Spinal cord (tissue), 10 donors: ENCODE data around the gene GLO1. TPM values are rescaled to one million over a fixed set of nuclear protein-coding genes. Genes with fewer than 3 reads are reported as not detected.
A peak's percentile ranks its signal among the peaks of the same experiment; 100 is the strongest.

Experiments
- DNase-seq, 6 donors: peaks; one replicate each; pipeline versions ENCODE4 v3.0.0 to v3.0.0-alpha.2; 2013 to 2015; ENCODE audit warnings: low spot score in 6 of 6, low read depth in 4 of 6
- H3K27ac ChIP-seq: one replicate; pipeline ENCODE4 v1.5.1; 2013; ENCODE audit warnings: low read depth, low read length, control low read depth
- H3K27me3 ChIP-seq: one replicate; pipeline ENCODE4 v1.6.1; 2013; ENCODE audit warnings: low read length; ENCODE audit not compliant: control insufficient read depth, insufficient read depth
- H3K36me3 ChIP-seq: one replicate; pipeline ENCODE4 v1.6.1; 2013; ENCODE audit warnings: low read length; ENCODE audit not compliant: control insufficient read depth, insufficient read depth
- H3K4me1 ChIP-seq: one replicate; pipeline ENCODE4 v1.6.1; 2013; ENCODE audit warnings: low read length; ENCODE audit not compliant: control insufficient read depth, insufficient read depth
- H3K4me3 ChIP-seq: one replicate; pipeline ENCODE4 v1.5.1; 2013; ENCODE audit warnings: low read depth, low read length, control low read depth
- H3K9me3 ChIP-seq: one replicate; pipeline ENCODE4 v1.6.1; 2013; ENCODE audit warnings: low read length; ENCODE audit not compliant: control insufficient read depth, insufficient read depth
- WGBS: methylation state at CpG from one replicate; pipeline ENCODE4 v1.1.5; 2013; ENCODE audit warnings: missing lambda C conversion rate; ENCODE audit not compliant: insufficient coverage; 5-methylcytosine and 5-hydroxymethylcytosine counted together
- long read RNA-seq, 4 donors: transcript quantifications; one replicate each; lab custom pipeline, GENCODE V29; 2026
- polyA plus RNA-seq, 2 donors: library from polyadenylated mRNA; unstranded; fragments of 120-200 nt; gene quantifications; one replicate each; pipeline ENCODE4 v1.2.1, GENCODE V29; 2013; ENCODE audit not compliant: insufficient read length in 2 of 2
- total RNA-seq, 2 donors: library from RNA; depleted of rRNA in 1 of 2; stranded (reverse); fragments of 120-200 nt in 1 of 2; fragments of >200 nt in 1 of 2; gene quantifications; one replicate each; pipeline versions ENCODE4 v1.2.3 to v1.2.4, GENCODE V29; 2013 to 2014
- donor health status: healthy.

The GLO1 gene
- 100 to 1,000 TPM; 145 to 159 TPM for total RNA-seq
- 100 to 1,000 TPM; 119 to 149 TPM for polyA plus RNA-seq
- long read RNA-seq, donor 1, transcript GLO1-201 (6 exons, 2,012 nt): major isoform, 53 of 64 reads
- long read RNA-seq, donor 1, partial matches to known transcripts: 11 of 64 reads
- long read RNA-seq, donor 1, other reads (novel, unspliced or antisense): 0 of 64 reads
- long read RNA-seq, donor 2, transcript GLO1-201 (6 exons, 2,012 nt): major isoform, 24 of 24 reads
- long read RNA-seq, donor 2, partial matches to known transcripts: 0 of 24 reads
- long read RNA-seq, donor 2, other reads (novel, unspliced or antisense): 0 of 24 reads
- long read RNA-seq, donor 3, transcript GLO1-201 (6 exons, 2,012 nt): major isoform, 26 of 27 reads
- long read RNA-seq, donor 3, partial matches to known transcripts: 0 of 27 reads
- long read RNA-seq, donor 3, other reads (novel, unspliced or antisense): 0 of 27 reads
- long read RNA-seq, donor 4, transcript GLO1-201 (6 exons, 2,012 nt): major isoform, 42 of 50 reads
- long read RNA-seq, donor 4, partial matches to known transcripts: 6 of 50 reads
- long read RNA-seq, donor 4, other reads (novel, unspliced or antisense): 0 of 50 reads

DNA sequence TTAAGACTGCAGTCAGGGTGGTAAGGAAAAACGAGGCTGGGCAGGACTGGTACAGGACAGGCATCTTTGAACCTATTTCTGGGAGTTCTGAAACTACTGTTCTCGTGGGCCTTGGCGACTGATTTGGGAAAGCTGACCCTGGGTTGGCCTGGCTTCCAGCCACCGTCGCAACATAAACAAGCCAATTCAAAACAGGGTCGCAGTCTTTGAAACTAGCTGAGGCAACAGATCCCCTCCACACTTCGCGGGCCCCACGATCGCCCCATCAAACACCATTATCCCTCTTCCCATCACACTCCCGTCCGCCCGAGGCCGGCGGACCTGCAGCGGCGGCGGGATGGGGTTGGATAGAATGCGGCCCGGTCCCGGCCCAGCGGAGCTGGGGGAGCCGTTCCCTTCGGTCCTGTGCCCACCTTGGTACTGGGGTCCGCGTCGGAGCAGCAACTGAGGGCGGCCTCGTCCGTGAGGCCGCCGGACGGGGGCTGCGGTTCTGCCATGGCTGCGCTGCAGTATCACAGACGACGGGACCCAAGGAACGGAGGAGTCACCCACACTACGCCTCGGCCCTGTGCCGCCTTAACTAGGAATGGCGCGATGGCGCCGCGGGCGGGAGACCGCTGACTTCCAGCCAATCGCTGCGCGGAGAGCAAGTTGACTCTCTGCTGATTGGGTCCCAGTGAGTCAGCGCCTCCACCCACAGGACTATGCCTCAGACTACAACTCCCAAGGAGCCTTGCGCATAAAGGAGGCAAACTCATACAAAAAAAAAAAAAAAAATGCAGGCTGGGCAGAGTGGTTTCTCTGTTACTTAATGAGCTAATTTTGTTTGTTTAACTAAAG is at the start of gene GLO1:
Gene GLO1, minus strand, starts transcription at position 588 of the 840 bp plus-strand sequence. Its CDS starts 91 bp downstream, at position 497.
- H3K27me3 ChIP-seq: no peaks in the 10 kb centered on the region
- H3K4me1 ChIP-seq: peaks cover 9% of the 10 kb centered on the region
- peak within 1 kb of the TSS; percentile 96 for H3K27ac ChIP-seq
- DNase-seq: peak; percentile 93 to 99 (median 96)
- under 1% methylated on average over 44 of the region's 53 CpGs for WGBS
- no peaks in the 10 kb centered on the region for H3K36me3 ChIP-seq
- H3K9me3 ChIP-seq: no peaks in the 10 kb centered on the region
- peak within 1 kb of the TSS; percentile 89 for H3K4me3 ChIP-seq

DNA sequence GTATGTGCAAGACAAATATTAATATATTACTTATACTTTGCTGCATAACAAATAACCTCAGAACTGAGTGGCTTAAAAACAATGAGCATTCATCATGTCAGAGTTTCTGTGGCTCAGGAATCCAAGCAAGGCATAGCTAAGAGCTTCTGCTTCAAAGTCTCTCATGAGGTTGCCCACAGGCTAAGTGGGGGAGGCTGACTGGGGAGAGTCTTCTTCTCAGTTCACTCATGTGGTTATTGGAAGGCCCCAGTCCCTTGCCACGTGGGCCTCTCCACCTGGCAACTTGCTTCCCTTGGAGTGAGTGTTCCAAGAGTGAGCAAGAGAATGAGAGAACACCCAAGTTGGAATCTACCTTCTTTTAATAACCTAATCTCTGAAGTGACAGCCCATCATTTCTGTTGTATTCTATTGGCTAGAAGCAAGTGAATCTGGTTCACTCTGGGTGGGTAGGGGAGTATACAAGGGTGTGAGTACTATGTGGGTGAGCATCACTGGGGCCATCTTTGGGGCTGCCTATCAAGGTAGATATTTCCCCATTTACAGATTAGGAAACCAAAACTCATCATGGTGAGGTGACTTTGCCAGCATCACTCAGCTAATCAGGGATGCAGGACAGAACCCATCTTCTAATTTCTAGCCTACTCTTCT is 48.1 kb upstream of the GLO1 start:
- DNase-seq: no peak
- H3K36me3 ChIP-seq: no peaks in the 10 kb centered on the region
- H3K27ac ChIP-seq: no peak overlapping the region
- H3K9me3 ChIP-seq: no peaks in the 10 kb centered on the region
- H3K27me3 ChIP-seq: no peaks in the 10 kb centered on the region
- H3K4me3 ChIP-seq: no peak overlapping the region
- no peaks in the 10 kb centered on the region for H3K4me1 ChIP-seq
- WGBS: no CpG with 5 or more reads among the region's 1 CpG

DNA sequence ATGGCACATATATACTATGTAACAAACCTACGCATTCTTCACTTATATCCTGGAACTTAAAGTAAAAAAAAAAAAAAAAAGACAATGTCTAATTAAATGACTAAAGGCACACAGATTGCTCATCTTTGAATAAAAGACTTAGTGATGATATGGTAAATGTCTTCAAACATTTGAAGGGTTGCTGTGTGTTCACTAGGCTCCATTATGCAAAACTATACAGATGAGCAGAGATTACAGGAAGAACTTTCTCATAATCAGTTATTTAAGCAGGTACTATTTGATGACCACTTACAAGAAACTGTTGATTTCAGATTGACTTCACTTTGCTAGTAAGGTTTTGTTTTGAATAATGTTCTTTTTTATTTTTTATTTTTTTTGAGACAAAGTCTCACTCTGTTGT is 46.5 kb upstream of the GLO1 start:
- no peak overlapping the region for H3K27ac ChIP-seq
- no CpG with 5 or more reads among the region's 1 CpG for WGBS
- no peak for DNase-seq
- no peaks in the 10 kb centered on the region for H3K36me3 ChIP-seq
- H3K27me3 ChIP-seq: no peaks in the 10 kb centered on the region
- no peaks in the 10 kb centered on the region for H3K9me3 ChIP-seq
- no peak overlapping the region for H3K4me3 ChIP-seq
- H3K4me1 ChIP-seq: no peaks in the 10 kb centered on the region

DNA sequence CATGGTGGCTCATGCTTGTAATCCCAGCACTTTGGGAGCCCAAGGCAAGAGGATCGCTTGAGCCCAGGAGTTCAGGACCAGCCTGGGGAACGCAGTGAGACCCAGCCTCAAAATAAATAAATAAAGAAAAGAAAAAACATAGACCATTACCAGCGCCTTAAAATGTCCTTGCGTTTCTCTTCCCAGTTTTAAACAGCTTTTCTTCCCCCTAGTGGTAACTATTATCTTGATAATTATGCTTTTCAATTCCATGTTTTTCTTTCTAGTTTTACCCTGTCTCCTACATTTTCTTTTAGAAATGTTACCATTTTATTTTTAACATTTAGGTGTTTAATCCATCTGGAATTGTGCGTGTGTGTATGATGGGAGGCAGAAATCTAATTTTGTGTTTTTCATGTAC is 36.6 kb upstream of the GLO1 start:
- no peak for DNase-seq
- no CpG with 5 or more reads among the region's 5 CpGs for WGBS

DNA sequence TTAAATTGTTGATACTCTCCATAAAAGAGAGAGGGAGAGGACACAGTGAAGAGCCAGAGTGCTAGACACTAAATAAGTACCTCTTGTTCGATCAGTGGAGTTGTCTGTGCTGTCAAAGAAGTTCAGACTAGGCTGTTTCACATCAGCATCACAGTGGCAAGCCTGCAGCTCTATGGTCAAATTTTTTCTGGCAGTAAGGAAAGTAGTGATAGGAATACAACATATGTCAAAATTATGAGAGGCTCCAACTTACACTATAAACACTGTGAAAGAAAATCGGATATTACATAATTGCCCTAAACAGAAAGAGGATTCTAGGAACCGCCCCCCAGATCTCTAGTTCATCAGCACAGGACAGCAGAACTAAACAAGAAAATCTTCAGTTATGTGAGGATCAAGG is 35.3 kb upstream of the GLO1 start:
- H3K27me3 ChIP-seq: no peaks in the 10 kb centered on the region
- DNase-seq: no peak
- H3K9me3 ChIP-seq: no peaks in the 10 kb centered on the region
- 86% methylated on average over 1 of the region's 3 CpGs for WGBS
- no peak overlapping the region for H3K4me3 ChIP-seq
- H3K27ac ChIP-seq: no peak overlapping the region
- H3K4me1 ChIP-seq: no peaks in the 10 kb centered on the region
- no peaks in the 10 kb centered on the region for H3K36me3 ChIP-seq

More for the DNA sequence above, 36.6 kb upstream of the GLO1 start:
- no peak overlapping the region for H3K27ac ChIP-seq
- H3K27me3 ChIP-seq: no peaks in the 10 kb centered on the region
- H3K9me3 ChIP-seq: no peaks in the 10 kb centered on the region
- H3K4me1 ChIP-seq: no peaks in the 10 kb centered on the region
- no peaks in the 10 kb centered on the region for H3K36me3 ChIP-seq
- H3K4me3 ChIP-seq: no peak overlapping the region

DNA sequence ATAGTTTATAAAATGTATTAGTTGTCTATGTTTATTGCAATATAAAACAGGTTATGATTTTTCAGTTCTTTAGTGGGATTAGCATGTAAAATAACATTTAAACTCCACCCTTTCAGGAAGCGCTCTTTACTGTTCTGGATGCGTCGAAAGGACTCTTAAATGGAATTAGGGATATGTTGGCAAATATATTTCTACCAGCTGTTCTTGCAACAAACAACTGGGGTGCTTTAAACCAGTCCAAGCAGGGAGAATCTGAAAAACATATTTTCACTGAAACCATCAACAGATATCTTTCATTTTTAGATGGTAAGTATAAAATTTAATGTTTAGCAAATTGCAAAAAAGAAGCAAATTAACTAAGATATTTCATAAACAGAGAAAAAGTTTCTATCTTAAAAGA is 34.0 kb upstream of the GLO1 start:
- Histone ChIP-seq H3K27me3 (no peaks in the 10 kb centered on the region), H3K27ac (no peak overlapping the region), H3K36me3 (no peaks in the 10 kb centered on the region), H3K4me1 (no peaks in the 10 kb centered on the region), H3K9me3 (no peaks in the 10 kb centered on the region), H3K4me3 (no peak overlapping the region)
- peak in 1 of 6 donors; percentile 13 for DNase-seq
- WGBS: no CpG with 5 or more reads among the region's 3 CpGs

DNA sequence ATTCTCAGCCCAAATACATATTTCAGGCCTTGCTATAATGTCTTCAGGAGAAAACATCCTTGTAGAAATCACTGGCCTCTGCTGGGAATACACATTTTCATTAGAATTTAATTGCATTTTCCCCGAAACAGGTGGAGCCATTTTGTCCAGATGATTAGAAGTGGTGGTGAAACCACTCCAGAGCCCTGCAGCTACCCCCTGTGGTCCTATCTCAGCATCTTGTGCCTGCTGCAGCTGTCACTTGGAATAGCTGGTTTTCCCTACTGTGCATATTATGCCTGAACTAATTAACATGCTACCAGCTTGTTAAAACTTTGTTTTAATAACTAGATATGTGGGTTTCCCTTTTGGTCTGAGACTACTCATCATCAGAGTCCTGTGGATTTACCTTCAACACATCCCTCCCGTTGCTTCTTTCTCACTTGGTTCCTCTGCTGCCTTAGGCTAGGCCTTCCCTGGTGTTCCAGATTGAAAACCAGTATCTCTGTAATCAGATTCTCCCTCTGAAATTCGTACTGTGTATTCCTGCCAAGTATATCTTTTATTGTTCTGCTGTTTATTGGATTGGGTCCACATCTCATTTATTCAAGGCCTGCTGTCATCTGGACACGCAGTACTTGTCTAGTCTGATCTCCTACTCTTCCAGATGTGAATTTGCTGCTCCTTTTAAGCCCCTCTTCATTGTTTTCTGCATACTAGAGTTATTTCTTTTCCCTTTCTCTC is 27.4 kb upstream of the GLO1 start:
- Histone ChIP-seq H3K36me3 (no peaks in the 10 kb centered on the region), H3K4me3 (no peak overlapping the region), H3K4me1 (no peaks in the 10 kb centered on the region), H3K9me3 (no peaks in the 10 kb centered on the region), H3K27me3 (no peaks in the 10 kb centered on the region), H3K27ac (no peak overlapping the region)
- WGBS: 60% methylated on average over 1 of the region's 4 CpGs
- DNase-seq: peak; percentile 7 to 96 (median 29)

DNA sequence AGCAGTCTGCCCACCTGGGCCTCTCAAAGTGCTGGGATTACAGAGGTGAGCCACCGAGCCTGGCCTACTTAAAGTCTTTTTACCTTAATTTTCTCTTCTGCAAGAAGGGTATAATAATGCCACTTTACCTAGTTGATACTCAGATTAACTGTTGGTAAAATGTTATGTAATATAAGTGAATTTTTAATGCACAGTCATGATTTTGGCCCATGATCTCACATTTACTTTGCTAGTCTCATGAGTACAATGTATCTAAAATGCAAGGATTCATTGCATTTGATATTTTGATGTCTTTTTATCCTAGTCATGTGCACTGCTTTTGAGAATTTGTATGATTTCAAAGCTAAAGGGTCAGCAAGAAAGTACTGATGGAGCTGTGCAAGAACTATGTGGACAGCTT is 25.3 kb upstream of the GLO1 start:
- no peaks in the 10 kb centered on the region for H3K27me3 ChIP-seq
- no peak overlapping the region for H3K4me3 ChIP-seq
- H3K27ac ChIP-seq: no peak overlapping the region
- H3K4me1 ChIP-seq: no peaks in the 10 kb centered on the region
- no peaks in the 10 kb centered on the region for H3K36me3 ChIP-seq
- DNase-seq: no peak
- H3K9me3 ChIP-seq: no peaks in the 10 kb centered on the region
- WGBS: no CpG with 5 or more reads among the region's 1 CpG
